RWPE2 (cell line): ENCODE data around the gene ENOX1.

ENCODE experiments used
- ATAC-seq: fragments of 200-7000 bp; cut with Tn5 transposase; 3 replicates; pipeline ENCODE4 v1.9.1; 2021; ENCODE audit warnings: low read depth
- DNase-seq: peaks from one replicate; pipeline ENCODE4 v3.0.0-alpha.2; 2020; ENCODE audit warnings: low spot score
- H3K27ac ChIP-seq: fragments of 450-650 bp; 2 replicates; pipeline ENCODE4 v1.5.1; 2017; ENCODE audit warnings: mild to moderate bottlenecking; ENCODE audit not compliant: poor library complexity, severe bottlenecking
- H3K27me3 ChIP-seq: fragments of 250-450 bp; sonication (Bioruptor Pico); 2 replicates; pipeline ENCODE4 v1.5.1; 2021; ENCODE audit warnings: mild to moderate bottlenecking, moderate library complexity; ENCODE audit not compliant: insufficient read depth, poor library complexity, severe bottlenecking
- H3K36me3 ChIP-seq: fragments of 250-450 bp; sonication (Bioruptor Pico); 2 replicates; pipeline ENCODE4 v1.5.1; 2020; ENCODE audit warnings: low read depth, mild to moderate bottlenecking, moderate library complexity
- H3K4me1 ChIP-seq: fragments of 250-450 bp; sonication (Bioruptor Pico); 2 replicates; pipeline ENCODE4 v1.5.1; 2021; ENCODE audit warnings: mild to moderate bottlenecking, moderate library complexity; ENCODE audit not compliant: insufficient read depth, poor library complexity, severe bottlenecking
- H3K4me3 ChIP-seq: fragments of 250-450 bp; sonication (Bioruptor Pico); 2 replicates; pipeline ENCODE4 v1.5.1; 2021; ENCODE audit warnings: mild to moderate bottlenecking, moderate library complexity; ENCODE audit not compliant: severe bottlenecking
- H3K9me3 ChIP-seq: fragments of 250-450 bp; sonication (Bioruptor Pico); 2 replicates; pipeline ENCODE4 v1.5.1; 2021; ENCODE audit warnings: mild to moderate bottlenecking, moderate library complexity; ENCODE audit not compliant: severe bottlenecking
- TF ChIP-seq, protein P1 (sequence below): fragments of 450-650 bp; IDR thresholded peaks from one replicate; pipeline ENCODE4 v1.5.1; 2017; ENCODE audit warnings: mild to moderate bottlenecking, moderate library complexity; ENCODE audit not compliant: poor library complexity, severe bottlenecking

Gene ENOX1

DNA sequence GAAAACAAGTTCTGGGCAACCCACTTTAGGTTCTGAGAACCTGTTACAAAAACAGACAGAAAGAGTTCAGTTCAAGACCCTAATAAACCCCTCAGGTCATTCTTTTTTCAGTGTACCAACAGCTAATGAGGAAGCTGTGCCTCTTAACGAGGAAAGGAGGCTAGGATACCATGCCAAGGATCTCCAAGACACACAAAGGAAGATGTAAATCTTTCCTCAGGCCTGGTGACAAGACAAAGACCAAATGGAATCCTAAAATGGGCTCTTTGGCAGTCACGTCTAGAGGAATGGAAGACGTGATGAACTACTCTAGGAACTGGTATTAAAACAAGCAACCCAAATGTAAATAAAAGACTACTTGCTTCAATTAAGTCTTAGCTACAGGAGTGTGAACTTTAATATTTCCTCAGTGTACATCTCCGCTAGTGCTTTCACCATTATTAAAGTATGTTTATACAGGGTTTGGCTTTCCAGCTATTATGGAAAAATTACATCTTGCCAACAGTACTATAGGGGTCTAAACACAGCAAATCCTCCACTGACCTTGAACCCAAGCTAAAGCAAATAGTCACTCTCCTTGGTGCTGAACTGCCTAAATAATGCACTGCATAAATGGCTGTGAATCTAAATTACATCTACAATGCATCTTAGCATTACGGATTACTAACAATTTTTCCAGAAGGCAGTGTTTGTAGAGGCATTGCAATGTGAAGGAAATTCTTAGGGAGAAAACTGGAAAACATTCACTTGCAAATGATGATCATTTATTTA, 42.3 kb downstream of the ENOX1 start:
- Histone ChIP-seq H3K4me1 (no peaks in the 10 kb centered on the region), H3K9me3 (no peaks in the 10 kb centered on the region), H3K4me3 (no peak overlapping the region), H3K36me3 (no peaks in the 10 kb centered on the region), H3K27ac (no peak overlapping the region), H3K27me3 (no peaks in the 10 kb centered on the region)
- no peak for ATAC-seq
- DNase-seq: no peak
- TF ChIP-seq, protein P1, sequence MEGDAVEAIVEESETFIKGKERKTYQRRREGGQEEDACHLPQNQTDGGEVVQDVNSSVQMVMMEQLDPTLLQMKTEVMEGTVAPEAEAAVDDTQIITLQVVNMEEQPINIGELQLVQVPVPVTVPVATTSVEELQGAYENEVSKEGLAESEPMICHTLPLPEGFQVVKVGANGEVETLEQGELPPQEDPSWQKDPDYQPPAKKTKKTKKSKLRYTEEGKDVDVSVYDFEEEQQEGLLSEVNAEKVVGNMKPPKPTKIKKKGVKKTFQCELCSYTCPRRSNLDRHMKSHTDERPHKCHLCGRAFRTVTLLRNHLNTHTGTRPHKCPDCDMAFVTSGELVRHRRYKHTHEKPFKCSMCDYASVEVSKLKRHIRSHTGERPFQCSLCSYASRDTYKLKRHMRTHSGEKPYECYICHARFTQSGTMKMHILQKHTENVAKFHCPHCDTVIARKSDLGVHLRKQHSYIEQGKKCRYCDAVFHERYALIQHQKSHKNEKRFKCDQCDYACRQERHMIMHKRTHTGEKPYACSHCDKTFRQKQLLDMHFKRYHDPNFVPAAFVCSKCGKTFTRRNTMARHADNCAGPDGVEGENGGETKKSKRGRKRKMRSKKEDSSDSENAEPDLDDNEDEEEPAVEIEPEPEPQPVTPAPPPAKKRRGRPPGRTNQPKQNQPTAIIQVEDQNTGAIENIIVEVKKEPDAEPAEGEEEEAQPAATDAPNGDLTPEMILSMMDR: no peak

DNA sequence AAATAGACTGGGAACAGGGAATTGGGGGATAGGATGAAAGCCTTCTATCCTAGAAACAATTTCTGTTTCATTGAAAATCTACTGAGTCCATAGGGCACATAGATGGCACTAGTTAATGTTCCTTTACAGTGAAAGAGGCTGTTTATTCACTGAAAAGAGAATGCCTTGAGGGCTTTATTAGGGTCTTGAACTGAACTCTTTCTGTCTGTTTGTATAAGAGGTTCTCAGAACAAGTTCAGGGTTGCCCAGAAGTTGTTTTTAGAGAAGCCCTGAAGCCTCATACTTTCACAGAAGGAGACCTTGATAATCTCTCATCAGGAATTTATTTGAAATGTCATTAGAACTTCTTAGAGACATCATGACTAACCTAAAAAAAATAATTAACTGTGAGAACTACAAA, 43.9 kb downstream of the ENOX1 start:
- Histone ChIP-seq H3K27ac (no peak overlapping the region), H3K4me1 (no peaks in the 10 kb centered on the region), H3K4me3 (no peak overlapping the region), H3K27me3 (no peaks in the 10 kb centered on the region), H3K9me3 (no peaks in the 10 kb centered on the region), H3K36me3 (no peaks in the 10 kb centered on the region)
- ATAC-seq (no peak), DNase-seq (no peak)
- TF ChIP-seq, protein P1: no peak

DNA sequence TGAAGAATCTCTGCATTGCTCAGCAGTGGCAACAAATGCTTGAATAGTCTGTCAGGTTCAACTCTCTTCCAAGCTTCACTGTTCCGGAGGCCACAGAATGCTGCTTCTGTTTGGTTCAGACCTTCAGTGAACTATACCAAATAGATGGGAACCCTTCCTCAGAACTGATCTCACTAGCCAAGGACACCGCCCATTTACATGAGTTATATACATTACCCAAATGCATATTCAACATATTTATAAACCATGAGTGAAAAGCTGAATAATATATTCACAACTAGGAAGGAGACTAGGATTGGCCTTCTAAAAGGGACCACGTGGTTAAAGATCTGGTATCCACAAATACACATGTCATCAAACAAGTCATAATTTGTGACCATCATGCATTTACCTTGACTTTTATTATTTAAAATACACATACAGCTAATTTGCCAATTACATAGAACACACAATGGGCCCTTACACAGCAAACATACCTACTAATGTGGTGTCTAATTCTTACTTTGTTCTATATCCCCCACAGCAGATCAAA, 49.3 kb downstream of the ENOX1 start:
- Histone ChIP-seq H3K36me3 (no peaks in the 10 kb centered on the region), H3K4me3 (no peak overlapping the region), H3K9me3 (no peaks in the 10 kb centered on the region), H3K4me1 (no peaks in the 10 kb centered on the region), H3K27ac (no peak overlapping the region), H3K27me3 (no peaks in the 10 kb centered on the region)
- no peak for DNase-seq
- no peak for ATAC-seq
- TF ChIP-seq, protein P1: no peak

- H3K36me3 ChIP-seq: no peaks in the 10 kb centered on the region
- no peak overlapping the region for H3K4me3 ChIP-seq
- ATAC-seq (no peak), DNase-seq (no peak)
- H3K9me3 ChIP-seq: no peaks in the 10 kb centered on the region
- TF ChIP-seq, protein P1: no peak
- H3K27me3 ChIP-seq: no peaks in the 10 kb centered on the region
- H3K27ac ChIP-seq: no peak overlapping the region
- H3K4me1 ChIP-seq: peaks cover 5% of the 10 kb centered on the region
These were observed 54.0 kb downstream of the ENOX1 start for GRCh38 chr13:43732726-43733125.

GRCh38 chr13:43731296-43731695, 55.5 kb downstream of the ENOX1 start:
- Histone ChIP-seq H3K27me3 (no peaks in the 10 kb centered on the region), H3K36me3 (no peaks in the 10 kb centered on the region), H3K27ac (no peak overlapping the region), H3K9me3 (no peaks in the 10 kb centered on the region), H3K4me1 (peaks cover 5% of the 10 kb centered on the region), H3K4me3 (no peak overlapping the region)
- ATAC-seq: no peak
- TF ChIP-seq, protein P1: no peak
- DNase-seq: no peak
